GM04504 (cell line): ENCODE data around the gene PRICKLE1.

Experiments
- DNase-seq: peaks from one replicate; pipeline ENCODE4 v3.0.0-alpha.2; 2012; ENCODE audit warnings: low read depth

PRICKLE1 gene

DNA sequence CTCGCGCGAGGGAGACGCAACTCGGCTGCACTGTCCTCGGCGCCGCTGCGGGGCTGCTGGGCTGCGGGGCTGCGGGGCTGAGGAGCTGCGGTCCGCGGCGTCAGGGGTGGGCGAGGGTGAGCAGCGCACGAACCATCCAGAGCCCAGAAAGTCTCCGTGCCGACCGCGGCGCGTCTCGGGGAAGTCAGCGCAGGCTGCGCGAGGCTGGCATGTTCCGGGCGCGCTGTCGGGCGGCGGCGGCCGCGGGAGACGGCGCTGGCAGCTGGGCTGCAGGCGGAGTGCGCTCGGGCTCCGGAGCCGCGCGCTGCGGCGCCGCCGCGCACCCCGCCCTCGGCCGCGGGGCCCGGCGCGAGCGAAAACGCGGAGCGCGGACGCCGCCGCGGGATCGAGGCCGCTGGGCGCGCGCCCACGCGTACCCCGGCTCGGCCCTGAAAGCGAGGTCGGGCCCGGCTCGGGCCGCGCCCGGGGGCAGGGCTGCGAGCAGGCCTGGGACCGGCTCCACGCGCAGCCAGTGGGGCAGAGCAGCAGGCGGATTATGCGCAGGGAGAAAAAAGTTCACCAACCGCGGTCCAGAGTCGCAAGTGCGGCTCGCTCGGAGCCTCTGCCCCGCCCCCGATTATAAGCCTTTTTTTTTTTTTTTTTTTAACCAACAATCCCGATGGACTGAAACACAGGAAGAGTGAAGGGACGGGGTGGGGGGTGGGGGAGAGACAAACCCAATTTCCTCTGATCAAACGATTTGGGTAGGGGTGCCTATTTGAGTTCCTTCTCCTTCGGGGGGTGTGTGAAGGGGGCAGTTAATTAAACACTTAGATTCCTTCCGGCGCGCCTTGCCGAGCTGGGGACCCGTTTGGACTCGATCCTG is at the start of gene PRICKLE1:
Gene PRICKLE1 (minus strand): TSS at position 282 of the 865 bp plus-strand sequence. CDS start 117,230 bp downstream, outside the sequence.
- peak; percentile 16 for DNase-seq

DNA sequence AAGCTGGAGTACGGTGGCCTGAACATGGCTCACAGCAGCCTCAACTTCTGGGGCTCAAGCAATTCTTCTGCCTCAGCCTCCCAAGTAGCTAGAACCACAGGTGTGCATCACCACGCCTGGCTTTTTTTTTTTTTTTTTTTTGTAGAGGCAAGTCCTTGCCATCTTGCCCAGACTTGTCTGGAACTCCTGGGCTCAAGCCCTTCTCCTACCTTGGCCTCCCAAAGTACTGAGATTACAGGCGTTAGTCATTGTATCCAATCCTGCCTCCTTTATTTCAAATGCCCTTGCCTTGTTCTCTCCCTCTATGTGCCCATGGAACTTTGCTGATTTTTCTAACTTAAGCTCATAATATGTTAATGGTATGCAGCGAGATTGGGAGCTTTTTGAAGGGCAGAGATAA is 49.2 kb upstream of the PRICKLE1 start:
- no peak for DNase-seq

DNA sequence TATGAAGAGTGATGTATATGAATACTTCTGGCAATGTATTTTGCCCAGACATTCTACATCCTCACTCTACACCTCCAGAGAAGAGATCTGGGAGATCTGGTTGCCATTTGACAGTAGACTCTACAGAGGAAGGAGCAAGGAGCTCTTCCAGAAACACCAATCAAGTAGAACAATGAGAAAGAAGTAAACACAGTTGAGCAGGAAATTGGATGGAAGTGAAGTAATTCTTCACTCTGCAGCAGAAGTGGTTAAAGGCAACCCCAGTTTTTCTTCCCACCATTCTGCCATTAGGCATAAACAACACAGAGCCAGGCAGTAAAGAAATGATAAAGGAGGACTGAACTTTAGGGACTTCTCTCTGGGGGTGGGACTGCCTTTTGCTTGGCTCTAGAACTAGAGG is 48.5 kb upstream of the PRICKLE1 start:
- no peak for DNase-seq

DNA sequence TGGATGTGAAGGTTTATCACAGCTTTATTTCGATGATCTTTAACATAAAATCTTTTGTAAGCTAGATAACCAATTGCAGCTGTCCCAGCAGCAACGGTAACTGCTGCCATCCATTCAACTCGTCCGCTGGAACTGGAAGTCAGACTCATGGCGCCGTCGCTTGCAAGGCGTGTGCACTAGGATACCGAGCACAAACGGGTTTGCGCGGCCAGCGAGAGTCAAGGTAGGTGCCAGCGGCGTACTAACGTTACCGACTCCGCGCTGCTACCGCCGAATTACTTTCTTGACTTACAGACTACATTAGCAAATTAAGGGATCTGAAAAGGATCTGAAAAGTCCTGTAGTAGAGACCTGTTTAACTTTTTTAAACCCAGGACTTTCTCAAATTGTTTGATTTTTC is 47.4 kb upstream of the PRICKLE1 start:
- DNase-seq = no peak

GRCh38 chr12:42633594-42633993 is 44.0 kb upstream of the PRICKLE1 start:
- DNase-seq = no peak

GRCh38 chr12:42631513-42631912 is 42.0 kb upstream of the PRICKLE1 start:
- no peak for DNase-seq

DNA sequence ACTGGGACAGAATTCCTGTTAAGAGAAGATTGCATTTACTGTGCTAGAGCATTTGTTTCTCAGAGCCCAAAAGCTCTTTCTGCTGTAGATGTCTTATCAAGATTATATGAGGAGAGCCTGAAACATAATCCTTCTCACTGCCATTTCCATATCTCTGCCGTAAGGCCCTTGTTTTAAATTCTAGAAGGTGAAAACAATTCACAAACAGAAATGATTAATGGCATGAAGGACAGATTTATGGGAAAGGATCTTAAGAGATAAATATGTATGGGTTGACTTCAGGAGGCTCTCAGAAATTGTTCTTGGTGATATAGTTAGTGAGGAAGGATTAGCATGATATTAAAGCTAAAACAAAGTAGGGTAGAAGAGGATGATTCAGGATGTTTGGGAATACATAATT is 40.8 kb upstream of the PRICKLE1 start:
- no peak for DNase-seq

GRCh38 chr12:42627151-42627550 is 37.6 kb upstream of the PRICKLE1 start:
- no peak for DNase-seq

DNA sequence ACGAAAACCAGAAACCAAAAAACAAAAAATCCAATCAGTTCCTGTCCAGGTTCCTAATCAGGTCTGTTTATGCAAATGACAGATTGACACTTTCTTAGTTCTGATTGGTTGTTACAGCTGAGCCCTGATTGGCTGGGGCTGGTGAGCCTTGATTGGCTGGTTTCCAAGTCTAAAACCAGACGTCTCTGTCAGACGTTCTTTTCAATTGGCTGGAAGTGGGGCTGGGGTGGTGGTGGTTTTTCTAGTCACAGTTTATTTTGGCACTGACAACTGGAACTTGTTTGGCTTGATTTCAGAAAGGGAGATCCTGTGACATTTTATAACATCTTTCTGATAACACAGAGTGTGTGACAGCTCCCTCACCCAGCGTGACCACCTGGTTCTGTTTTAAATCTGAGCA is 36.1 kb upstream of the PRICKLE1 start:
- DNase-seq = no peak

DNA sequence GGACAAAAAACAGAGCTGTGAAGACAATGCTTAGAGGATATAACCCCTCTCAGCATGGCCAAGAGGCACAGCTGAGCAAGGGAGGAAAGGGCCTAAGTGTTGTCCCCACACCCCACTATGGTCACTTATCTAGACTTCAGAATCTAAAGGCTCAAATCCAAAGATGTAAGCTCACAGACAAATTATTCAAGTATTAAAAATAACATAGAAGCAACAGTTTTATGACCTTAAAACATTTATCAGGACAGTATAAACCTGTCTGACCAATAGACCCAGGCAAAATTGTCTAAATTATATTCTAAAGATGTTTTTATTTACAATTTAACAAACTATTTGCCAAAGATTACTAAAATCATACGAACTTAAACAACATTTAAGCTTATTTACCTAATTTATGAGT is 28.1 kb upstream of the PRICKLE1 start:
- no peak for DNase-seq

GRCh38 chr12:42615006-42615405 is 25.5 kb upstream of the PRICKLE1 start:
- no peak for DNase-seq

- no peak for DNase-seq
Measured at GRCh38 chr12:42612231-42612613, 22.7 kb upstream of the PRICKLE1 start.

- DNase-seq = no peak
Measured at GRCh38 chr12:42611571-42612230, 22.2 kb upstream of the PRICKLE1 start.

GRCh38 chr12:42609605-42610004 is 20.1 kb upstream of the PRICKLE1 start:
- DNase-seq = no peak

GRCh38 chr12:42608196-42608825 is 18.8 kb upstream of the PRICKLE1 start:
- DNase-seq = no peak

DNA sequence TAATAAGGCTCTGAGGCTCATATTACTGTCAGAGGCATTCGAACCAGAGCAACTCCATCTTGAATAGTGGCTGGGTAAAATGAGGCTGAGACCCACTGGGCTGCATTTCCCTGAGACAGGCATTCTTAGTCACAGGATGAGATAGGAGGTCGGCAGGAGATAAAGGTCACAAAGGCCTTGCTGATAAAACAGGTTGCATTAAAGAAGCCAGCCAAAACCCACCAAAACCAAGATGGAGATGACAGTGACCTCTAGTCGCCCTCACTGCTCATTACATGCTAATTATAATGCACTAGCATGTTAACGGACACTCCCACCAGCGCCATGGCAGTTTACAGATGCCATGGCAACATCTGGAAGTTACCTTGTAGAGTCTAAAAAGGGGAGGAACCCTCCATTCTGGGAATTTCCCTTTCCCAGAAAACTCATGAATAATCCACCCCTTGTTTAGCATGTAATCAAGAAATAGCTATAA is 18.1 kb upstream of the PRICKLE1 start:
- no peak for DNase-seq

- DNase-seq = no peak
Measured at GRCh38 chr12:42606471-42606870, 16.9 kb upstream of the PRICKLE1 start.

- DNase-seq = no peak
Measured at GRCh38 chr12:42605685-42606084, 16.1 kb upstream of the PRICKLE1 start.

DNA sequence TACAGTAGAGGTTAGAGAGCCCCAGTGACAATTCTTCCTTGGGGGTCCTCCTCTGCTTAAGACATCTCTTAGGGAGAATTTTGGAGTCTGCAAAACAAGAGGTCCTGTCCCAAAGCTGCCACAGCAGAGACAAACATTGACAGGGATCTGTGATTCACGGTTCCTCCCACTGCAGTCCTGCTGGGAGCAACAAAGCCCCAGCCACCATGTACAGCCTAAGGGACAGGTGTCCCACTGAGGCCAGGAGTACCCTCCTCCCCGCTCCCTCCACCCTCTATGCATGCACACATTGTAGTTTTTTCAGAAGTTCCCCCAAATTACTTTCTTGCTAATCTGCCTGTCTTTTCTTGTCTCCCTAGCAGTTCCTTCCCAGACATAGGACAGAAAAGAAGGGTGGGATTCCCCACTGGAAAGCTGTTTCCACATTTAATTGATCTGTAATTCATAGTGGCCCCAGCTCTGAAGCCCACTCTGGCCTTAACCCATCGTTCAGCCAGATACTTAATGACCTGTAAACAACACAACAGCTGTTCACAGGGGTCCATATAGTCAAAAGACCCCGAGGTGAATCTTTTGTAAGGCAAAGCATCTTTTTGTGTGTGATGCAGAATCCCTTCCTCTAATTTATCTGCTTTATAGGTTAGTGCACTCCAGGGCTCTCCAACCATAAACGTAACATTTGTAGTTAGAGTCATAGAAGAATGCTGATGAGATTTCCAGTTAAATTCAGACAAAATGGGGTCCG is 13.9 kb upstream of the PRICKLE1 start:
- no peak for DNase-seq

DNA sequence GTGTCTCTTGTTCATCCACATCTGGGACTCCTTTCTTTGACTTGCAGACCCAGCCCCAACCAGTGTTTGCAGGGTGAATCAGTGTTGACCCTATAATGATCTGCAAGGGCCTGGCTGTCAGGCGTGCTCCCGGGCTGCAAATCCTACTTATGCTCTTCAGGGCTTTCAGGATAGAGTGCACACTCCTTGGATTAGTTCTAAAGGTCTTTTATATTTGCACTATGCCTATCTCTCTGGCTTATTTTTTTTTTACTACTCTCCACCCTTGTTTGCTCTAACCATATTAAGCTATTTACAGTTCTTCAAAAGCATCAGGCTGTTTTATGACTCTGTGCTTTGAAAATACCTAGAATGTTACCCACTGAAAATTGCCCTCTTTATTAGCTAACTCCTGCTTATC is 4.3 kb upstream of the PRICKLE1 start:
- no peak for DNase-seq

- DNase-seq = no peak
Measured at GRCh38 chr12:42590330-42590934, 886 bp upstream of the PRICKLE1 start.
